Lower leg skin (tissue), 3 donors: ENCODE data around the gene SIGLEC1.

Experiments used
- POLR2A ChIP-seq, 2 donors: fragments of 450-650 bp; IDR thresholded peaks; one replicate each; pipeline ENCODE4 v1.6.1; 2016 to 2017; ENCODE audit warnings: antibody characterized with exemption in 2 of 2, mild to moderate bottlenecking in 1 of 2, moderate library complexity in 1 of 2
- TF ChIP-seq, protein P1 (sequence below), 3 donors: fragments of 450-650 bp; IDR thresholded peaks; one replicate each; pipeline ENCODE4 v1.5.1; 2016; ENCODE audit warnings: antibody characterized with exemption in 3 of 3, mild to moderate bottlenecking in 3 of 3, moderate library complexity in 2 of 3

DNA sequence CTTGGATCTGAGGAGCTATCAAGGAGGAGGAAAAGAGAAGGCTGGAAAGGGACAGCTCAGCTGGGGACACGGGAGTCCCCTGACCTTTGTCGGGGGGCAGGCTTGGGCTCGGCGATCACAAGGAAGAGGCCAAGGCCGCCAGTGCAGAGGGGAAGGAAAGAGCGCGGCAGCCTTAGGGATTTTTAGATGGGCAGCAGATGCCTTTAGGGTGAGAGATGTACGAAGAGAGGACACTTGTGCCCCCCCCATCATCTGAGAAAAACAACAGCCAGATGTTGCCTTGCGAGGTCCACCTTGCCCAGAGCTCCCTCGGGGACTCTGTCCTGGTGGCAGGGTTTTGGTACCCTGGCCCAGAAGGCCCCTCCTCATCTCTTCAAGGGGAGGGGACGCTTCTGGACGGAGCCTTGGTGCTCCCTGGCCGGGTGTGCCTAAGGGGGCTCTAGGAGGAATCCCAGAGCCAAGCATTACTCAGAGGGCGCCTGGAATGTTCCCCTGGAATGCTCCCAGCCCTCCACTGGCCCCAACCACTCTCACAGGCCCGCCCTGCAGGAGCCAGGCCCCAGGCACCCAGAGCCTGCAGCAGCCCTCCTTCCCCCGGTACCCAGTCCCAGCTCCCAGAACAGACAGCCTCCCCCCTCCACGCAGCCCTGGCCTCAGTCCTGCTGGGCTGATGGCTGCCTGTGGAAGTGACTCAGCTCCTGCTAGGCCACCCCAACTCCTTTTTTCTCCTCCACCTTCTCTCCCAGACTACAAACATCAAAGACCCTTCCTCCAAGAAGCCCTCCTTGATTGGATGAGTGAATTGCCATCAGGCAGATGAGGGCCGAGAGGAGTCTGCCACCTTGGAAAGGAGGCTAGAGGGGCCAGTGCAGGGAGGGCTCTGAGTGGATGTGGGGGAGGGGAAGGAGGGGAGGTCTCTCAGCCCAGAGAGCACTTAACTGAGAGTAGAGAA, 32.4 kb downstream of the SIGLEC1 start:
- TF ChIP-seq, protein P1, sequence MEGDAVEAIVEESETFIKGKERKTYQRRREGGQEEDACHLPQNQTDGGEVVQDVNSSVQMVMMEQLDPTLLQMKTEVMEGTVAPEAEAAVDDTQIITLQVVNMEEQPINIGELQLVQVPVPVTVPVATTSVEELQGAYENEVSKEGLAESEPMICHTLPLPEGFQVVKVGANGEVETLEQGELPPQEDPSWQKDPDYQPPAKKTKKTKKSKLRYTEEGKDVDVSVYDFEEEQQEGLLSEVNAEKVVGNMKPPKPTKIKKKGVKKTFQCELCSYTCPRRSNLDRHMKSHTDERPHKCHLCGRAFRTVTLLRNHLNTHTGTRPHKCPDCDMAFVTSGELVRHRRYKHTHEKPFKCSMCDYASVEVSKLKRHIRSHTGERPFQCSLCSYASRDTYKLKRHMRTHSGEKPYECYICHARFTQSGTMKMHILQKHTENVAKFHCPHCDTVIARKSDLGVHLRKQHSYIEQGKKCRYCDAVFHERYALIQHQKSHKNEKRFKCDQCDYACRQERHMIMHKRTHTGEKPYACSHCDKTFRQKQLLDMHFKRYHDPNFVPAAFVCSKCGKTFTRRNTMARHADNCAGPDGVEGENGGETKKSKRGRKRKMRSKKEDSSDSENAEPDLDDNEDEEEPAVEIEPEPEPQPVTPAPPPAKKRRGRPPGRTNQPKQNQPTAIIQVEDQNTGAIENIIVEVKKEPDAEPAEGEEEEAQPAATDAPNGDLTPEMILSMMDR (IDR thresholded peaks at IDR 0.05) = no peak
- TF ChIP-seq POLR2A (IDR thresholded peaks at IDR 0.05) = no peak
